GM18505 (cell line): ENCODE results near the gene PEF1.

Experiments used
- ATAC-seq: cut with Tn5 transposase; IDR thresholded peaks from one replicate; pipeline ENCODE4 v1.9.1; 2021; ENCODE audit not compliant: unreplicated experiment
- POLR2A ChIP-seq: IDR thresholded peaks from 4 replicates; pipeline ENCODE4 v1.6.1; 2011; ENCODE audit warnings: borderline replicate concordance; ENCODE audit not compliant: insufficient read depth, insufficient read length; ENCODE audit errors: extremely low read depth

The PEF1 gene

DNA sequence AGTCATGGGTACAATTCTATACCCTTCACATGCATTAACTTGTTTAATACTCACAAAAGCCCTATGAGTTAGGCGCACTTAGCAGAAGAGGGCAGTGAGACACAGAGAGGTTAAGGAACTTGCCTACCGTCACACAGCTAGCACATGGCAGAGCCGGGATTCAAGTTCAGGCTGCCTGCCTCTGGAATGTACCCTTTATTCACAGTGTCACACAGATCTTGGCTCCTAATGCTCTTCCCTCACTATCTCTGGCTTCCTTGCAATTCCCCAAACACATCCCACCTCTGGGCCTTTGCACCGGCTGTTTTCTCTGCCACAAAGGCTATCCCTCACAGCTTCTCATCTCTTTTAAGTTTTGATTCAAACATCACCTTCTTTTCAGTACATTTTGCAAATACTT lies 34.0 kb upstream of the PEF1 start:
- no peak for TF ChIP-seq POLR2A
- ATAC-seq: no peak

DNA sequence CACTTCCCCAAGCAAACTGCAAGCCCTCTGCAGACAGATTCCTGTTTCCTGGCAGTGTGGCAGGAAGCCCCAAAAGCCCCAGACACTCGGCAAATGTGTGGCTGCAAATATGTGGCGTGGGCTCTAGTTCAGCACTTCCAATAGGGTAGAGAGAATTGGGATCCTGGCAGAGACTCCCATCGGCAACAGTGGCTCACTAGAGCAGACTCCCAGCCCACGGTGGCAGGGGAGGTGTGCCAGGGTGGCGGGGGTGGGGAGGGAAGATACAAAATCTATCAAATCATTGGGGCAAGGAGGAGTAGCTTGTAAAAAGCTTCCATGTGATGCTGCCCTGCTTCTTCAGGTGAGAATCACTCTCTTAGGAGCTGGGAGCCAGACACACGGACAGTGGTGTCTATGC lies 33.3 kb upstream of the PEF1 start:
- no peak for ATAC-seq
- TF ChIP-seq POLR2A: no peak

DNA sequence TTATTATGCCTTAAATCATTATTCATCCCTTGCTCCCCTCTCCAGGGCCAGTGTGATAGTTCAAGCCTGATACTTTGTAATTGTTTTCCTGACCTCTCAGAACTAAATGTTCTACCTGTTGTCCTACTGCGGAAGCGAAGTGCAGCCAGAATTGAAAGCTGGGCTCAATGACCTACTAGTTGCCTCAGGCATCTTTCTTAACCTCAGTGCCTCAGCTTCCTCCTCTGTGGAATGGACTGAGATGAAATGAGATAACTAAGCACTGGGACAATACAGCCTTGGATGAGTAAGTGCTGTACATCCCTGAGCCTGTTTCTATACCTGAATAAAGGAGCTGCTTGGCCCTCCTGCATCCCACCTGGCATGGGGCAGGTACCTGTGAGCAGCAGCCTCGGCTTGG lies 32.7 kb upstream of the PEF1 start:
- ATAC-seq: no peak
- TF ChIP-seq POLR2A: no peak

- no peak for TF ChIP-seq POLR2A
- ATAC-seq: no peak
Measured at GRCh38 chr1:31675756-31676155, 31.1 kb upstream of the PEF1 start.

DNA sequence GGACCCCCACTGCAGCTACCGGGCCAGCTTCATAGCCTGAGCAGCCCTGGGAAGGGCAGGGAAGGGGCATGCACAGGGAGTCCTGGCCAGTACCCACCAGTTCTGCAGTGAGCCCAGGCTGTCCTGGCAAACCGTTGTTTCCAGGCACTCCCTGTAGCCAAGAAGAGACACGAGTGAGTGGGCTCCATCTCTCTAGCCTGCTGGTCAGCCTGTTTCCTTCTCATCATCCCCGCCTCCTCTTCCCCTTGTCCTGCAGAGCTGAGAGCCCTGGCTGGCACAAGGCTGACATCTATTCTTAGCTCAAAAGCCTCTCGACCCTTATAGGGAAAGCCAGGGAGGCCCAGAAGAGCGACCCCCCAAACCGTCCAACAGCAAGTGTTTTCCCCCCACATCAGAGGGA lies 30.5 kb upstream of the PEF1 start:
- no peak for ATAC-seq
- no peak for TF ChIP-seq POLR2A

DNA sequence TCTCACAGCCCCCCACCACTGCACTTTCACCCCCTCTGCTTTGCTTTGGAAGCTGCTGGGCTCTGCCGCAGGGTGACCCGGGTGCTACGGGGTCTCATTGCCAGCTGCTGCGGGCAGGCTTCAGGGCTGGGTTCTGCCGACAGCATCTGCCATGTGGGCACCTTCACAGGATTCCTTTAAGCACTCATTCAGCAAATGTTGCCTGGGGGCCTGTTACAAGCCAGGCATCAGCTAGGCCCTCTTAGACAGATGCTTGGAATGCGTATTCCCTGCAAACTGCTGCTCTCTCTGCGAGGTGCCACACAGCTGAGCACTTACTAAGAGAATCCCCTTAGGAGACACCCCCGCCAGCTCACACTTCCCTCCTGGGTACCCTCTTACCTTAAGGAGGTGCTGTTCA lies 29.9 kb upstream of the PEF1 start:
- ATAC-seq: no peak
- no peak for TF ChIP-seq POLR2A

DNA sequence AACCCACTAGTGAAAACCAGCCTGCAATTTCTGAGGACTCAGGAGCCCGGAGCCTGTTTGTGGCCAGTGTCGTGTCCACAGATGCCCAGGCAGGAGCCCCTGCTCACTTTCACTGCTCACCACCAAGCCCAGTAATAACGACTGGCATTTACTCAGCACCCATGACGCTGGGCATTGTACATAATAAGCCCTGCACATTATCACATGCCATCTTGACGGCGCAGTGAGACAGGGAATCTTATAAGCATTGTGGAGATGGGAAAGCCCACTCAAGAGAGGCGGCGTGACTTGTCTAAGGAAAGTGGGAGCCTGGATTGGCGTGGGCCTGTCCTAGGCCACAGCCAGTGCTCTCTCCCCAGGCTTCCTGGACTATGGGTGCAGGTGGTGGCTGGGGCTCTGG lies 28.8 kb upstream of the PEF1 start:
- no peak for TF ChIP-seq POLR2A
- no peak for ATAC-seq

GRCh38 chr1:31672986-31673385 lies 28.3 kb upstream of the PEF1 start:
- no peak for ATAC-seq
- TF ChIP-seq POLR2A: no peak

DNA sequence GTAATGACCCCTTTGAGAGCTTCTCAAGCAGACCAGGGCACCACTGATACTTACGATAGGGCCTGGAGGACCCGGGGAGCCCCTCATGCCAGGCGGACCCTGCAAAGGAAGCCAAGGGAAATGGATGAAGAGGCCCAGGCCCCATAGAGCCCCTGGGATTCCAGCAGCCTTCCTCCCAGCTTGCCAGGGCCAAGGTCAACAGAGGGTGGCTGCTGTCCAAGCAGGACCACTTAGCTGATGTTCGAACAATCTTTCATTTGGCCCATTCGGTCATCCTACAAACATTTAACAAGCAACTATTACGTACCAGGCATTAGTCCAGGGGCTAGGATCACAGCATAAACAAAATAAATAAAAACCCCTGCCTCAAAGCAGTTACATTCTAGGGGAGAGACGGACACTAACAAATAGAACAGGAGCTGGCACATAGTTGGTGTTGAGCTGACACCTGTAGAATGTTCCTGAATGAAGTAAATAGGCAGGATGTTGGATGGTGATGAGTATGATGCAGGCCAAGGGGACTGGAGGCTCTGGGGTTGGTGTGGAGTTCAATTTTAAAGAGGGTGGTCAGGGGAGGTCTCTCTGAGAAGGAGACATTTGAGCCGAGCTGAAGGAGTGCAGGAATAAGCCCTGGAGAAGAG lies 27.0 kb upstream of the PEF1 start:
- no peak for ATAC-seq
- no peak for TF ChIP-seq POLR2A

GRCh38 chr1:31671147-31671546 lies 26.5 kb upstream of the PEF1 start:
- TF ChIP-seq POLR2A: no peak
- ATAC-seq: no peak

DNA sequence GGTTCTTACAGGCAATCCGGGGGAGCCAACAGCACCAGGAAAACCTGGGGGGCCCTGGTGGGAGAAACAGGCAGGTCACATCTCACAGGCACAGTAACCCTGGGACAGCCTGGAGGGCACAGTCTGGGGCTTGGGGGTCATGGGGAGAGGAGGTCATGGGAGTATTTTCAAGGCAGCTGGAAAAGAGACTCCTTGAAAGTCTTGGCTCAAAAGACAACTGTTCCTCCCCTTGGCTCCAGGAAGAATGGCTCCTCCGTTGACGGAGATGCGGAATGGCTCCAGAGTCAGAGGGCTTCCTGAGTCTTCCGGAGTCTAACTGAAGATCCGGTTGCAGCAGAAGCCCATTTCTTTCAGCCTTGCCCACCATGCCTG lies 25.9 kb upstream of the PEF1 start:
- TF ChIP-seq POLR2A: no peak
- ATAC-seq: no peak

- no peak for TF ChIP-seq POLR2A
- no peak for ATAC-seq
Measured at GRCh38 chr1:31669786-31670592, 25.3 kb upstream of the PEF1 start.

DNA sequence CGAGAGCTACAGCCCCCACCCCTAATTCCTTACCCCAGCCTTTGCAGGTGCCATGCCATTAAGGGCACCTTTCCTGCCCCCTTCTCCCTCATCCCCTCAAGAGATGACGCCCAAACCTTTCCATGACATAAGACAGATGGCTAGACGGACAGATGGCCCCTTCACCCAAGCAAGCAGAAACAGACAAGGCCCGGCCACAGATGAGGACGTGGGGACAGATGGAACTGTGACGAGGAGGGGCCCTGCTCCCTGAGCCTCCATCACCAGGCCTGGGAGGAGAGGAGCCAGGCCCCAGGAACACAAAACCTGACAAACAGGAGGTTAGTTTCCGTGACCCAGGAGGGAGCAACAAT lies 24.7 kb upstream of the PEF1 start:
- TF ChIP-seq POLR2A: no peak
- ATAC-seq: no peak

GRCh38 chr1:31668303-31668883 lies 23.7 kb upstream of the PEF1 start:
- no peak for ATAC-seq
- TF ChIP-seq POLR2A: no peak

- TF ChIP-seq POLR2A: no peak
- ATAC-seq: no peak
Measured at GRCh38 chr1:31667065-31667785, 22.5 kb upstream of the PEF1 start.
